K562 (cell line): ENCODE results near the gene XPNPEP1. TPM values are rescaled to one million over a fixed set of nuclear protein-coding genes. Genes with fewer than 3 reads are reported as not detected.

Experiments used
- ATAC-seq: fragments of 200-7000 bp; cut with Tn5 transposase; 3 replicates; pipeline ENCODE4 v1.9.1; 2020; ENCODE audit warnings: moderate library complexity
- BruUV-seq: library from RNA; stranded (reverse); fragments of 400-500 nt; replicated peaks from 2 replicates; lab custom pipeline; 2021; lab: Mats Ljungman, UMichigan
- CTCF ChIA-PET: fragments of 300-600 bp; formaldehyde crosslinking; extraction: SDS; loops from one replicate; lab custom pipeline; 2021; ENCODE audit warnings: low intra/inter-chr PET ratio; lab: Yijun Ruan, JAX
- POLR2A ChIA-PET: fragments of 300-600, 350-650 bp; sonication (Branson Sonifier 250); formaldehyde crosslinking; extraction: SDS; loops from one replicate; lab custom pipeline; 2021; ENCODE audit warnings: antibody characterized with exemption, inconsistent platforms; lab: Yijun Ruan, JAX
- DNase-seq, 4 experiments: peaks; one replicate each; pipeline versions ENCODE4 v3.0.0 to v3.0.0-alpha.2; 2011 to 2018; ENCODE audit warnings: low spot score in 3 of 4, mixed read lengths in 3 of 4; ENCODE audit errors: extremely low read depth in 1 of 4
- FAIRE-seq: peaks from 2 replicates; lab custom pipeline; 2011; peaks lifted over from hg19 to GRCh38; lab: Jason Lieb, UNC
- H2AFZ ChIP-seq: 2 replicates; pipeline ENCODE4 v1.6.0; 2011; ENCODE audit warnings: low read depth, low read length, control low read depth, inconsistent platforms
- H3K27ac ChIP-seq: fragments of 200-600 bp; 3 replicates; pipeline ENCODE4 v1.8.0; 2011; ENCODE audit warnings: low read depth, mild to moderate bottlenecking, control low read depth, inconsistent platforms, low read length, moderate library complexity, mixed read lengths; ENCODE audit errors: extremely low read depth
- H3K27me3 ChIP-seq, 2 experiments: fragments of 300-600 bp in 1 of 2; 2 replicates in 1 of 2; 3 replicates in 1 of 2; pipeline versions ENCODE4 v1.6.0 to v1.8.0; 2011; ENCODE audit warnings: inconsistent platforms in 2 of 2, low read length in 2 of 2, mild to moderate bottlenecking in 1 of 2, mixed read lengths in 1 of 2, moderate library complexity in 1 of 2; ENCODE audit not compliant: control insufficient read depth in 2 of 2, insufficient read depth in 2 of 2
- H3K36me3 ChIP-seq: fragments of 300-600 bp; 3 replicates; pipeline ENCODE4 v1.8.0; 2011; ENCODE audit warnings: mild to moderate bottlenecking, low read length, inconsistent platforms; ENCODE audit not compliant: control insufficient read depth, insufficient read depth
- H3K4me1 ChIP-seq, 2 experiments: fragments of 200-600 bp in 1 of 2; replicated peaks in 1 of 2; 2 replicates in 1 of 2; 3 replicates in 1 of 2; pipeline versions ENCODE4 v1.5.1 to v1.8.0; 2011; ENCODE audit warnings: inconsistent platforms in 2 of 2, low read length in 2 of 2, mild to moderate bottlenecking in 1 of 2, mixed read lengths in 1 of 2, moderate library complexity in 1 of 2; ENCODE audit not compliant: control insufficient read depth in 2 of 2, insufficient read depth in 2 of 2
- H3K4me2 ChIP-seq: 2 replicates; pipeline ENCODE4 v1.6.1; 2011; ENCODE audit warnings: low read length, control low read depth, inconsistent platforms, mixed read lengths; ENCODE audit not compliant: insufficient read depth
- H3K4me3 ChIP-seq: fragments of 200-600 bp; sonication (generic), shearing (Covaris generic); 2 replicates; pipeline ENCODE4 v1.5.1; 2016; ENCODE audit warnings: control low read depth, inconsistent platforms
- H3K79me2 ChIP-seq: fragments of 200-600 bp; 3 replicates; pipeline ENCODE4 v1.8.0; 2011; ENCODE audit warnings: low read length, inconsistent platforms; ENCODE audit not compliant: control insufficient read depth, insufficient read depth
- H3K9ac ChIP-seq, 2 experiments: 2 replicates each; pipeline versions ENCODE4 v1.6.0 to v1.6.1; 2011; ENCODE audit warnings: low read depth in 2 of 2, low read length in 2 of 2, control low read depth in 1 of 2, inconsistent platforms in 1 of 2, mild to moderate bottlenecking in 1 of 2, mixed read lengths in 1 of 2; ENCODE audit not compliant: insufficient read depth in 1 of 2
- H3K9me1 ChIP-seq: one replicate; pipeline ENCODE4 v1.6.0; 2011; ENCODE audit warnings: inconsistent platforms, mild to moderate bottlenecking, low read length, moderate library complexity; ENCODE audit not compliant: control insufficient read depth, insufficient read depth
- H3K9me3 ChIP-seq: replicated peaks from 2 replicates; pipeline ENCODE4 v1.5.1; 2011; ENCODE audit warnings: low read depth, low read length, inconsistent platforms; ENCODE audit not compliant: control insufficient read depth, insufficient read depth
- H4K20me1 ChIP-seq: replicated peaks from 2 replicates; pipeline ENCODE4 v1.6.1; 2011; ENCODE audit warnings: low read length, inconsistent platforms, mixed read lengths; ENCODE audit not compliant: control insufficient read depth, insufficient read depth
- CHD7 ChIP-seq: fragments of 200-600 bp; sonication (generic); IDR thresholded peaks from one replicate; pipeline ENCODE4 v1.6.1; 2012; ENCODE audit warnings: mild to moderate bottlenecking, low read depth, low read length, inconsistent platforms
- NCOA1 ChIP-seq: fragments of 450-650 bp; IDR thresholded peaks from 2 replicates; pipeline ENCODE4 v1.6.1; 2016; ENCODE audit warnings: low read depth
- POLR3A ChIP-seq: IDR thresholded peaks from 2 replicates; pipeline ENCODE4 v1.6.1; 2011; ENCODE audit warnings: borderline replicate concordance, mild to moderate bottlenecking, moderate library complexity; ENCODE audit not compliant: insufficient read length, insufficient read depth; ENCODE audit errors: extremely low read depth
- ZNF146 ChIP-seq: IDR thresholded peaks from one replicate; pipeline ENCODE4 v1.6.1; 2018; ENCODE audit warnings: missing compliant biosample characterization; ENCODE audit not compliant: unreplicated experiment
- ZNF695 ChIP-seq: fragments of 450-650 bp; formaldehyde crosslinking; IDR thresholded peaks from 2 replicates; pipeline ENCODE4 v1.4.0; 2020; ENCODE audit warnings: mild to moderate bottlenecking, moderate library complexity
- WGBS: fragments of 100-300 bp; shearing (Covaris generic); methylation state at CpG from one replicate; pipeline ENCODE4 v1.1.6; 2016; ENCODE audit warnings: low coverage, mixed read lengths; ENCODE audit not compliant: insufficient coverage; ENCODE audit errors: missing lambda C conversion rate; 5-methylcytosine and 5-hydroxymethylcytosine counted together
- in situ Hi-C: fragments of 300-500 bp; cut with MboI; formaldehyde crosslinking; loops from 4 replicates; pipeline ENCODE4 v1.15.0; 2018; ENCODE audit warnings: inconsistent platforms, mixed read lengths
- intact Hi-C: fragments of 100-400 bp; cut with micrococcal nuclease; formaldehyde crosslinking; loops from 2 replicates; pipeline ENCODE4 v1.14.2; 2022
- polyA plus RNA-seq, 8 experiments: library from polyadenylated mRNA; depleted of rRNA in 4 of 8; stranded (reverse) in 5 of 8; unstranded in 3 of 8; fragments of >200 nt; fragmentation: Nextera tagmentation in 2 of 8; fragmentation: Illumina TruSeq in 1 of 8; extraction: Ambion mirVana in 2 of 8; extraction: Trizol in 1 of 8; gene quantifications; 2 replicates each; pipeline versions ENCODE4 v1.2.1 to v1.2.3, GENCODE V29; 2011 to 2014; ENCODE audit warnings: inconsistent platforms in 1 of 8, missing spikeins in 1 of 8
- total RNA-seq, 7 experiments: library from RNA; depleted of rRNA in 6 of 7; stranded (reverse); fragments of >200 nt in 6 of 7; fragmentation: Illumina TruSeq in 2 of 7; extraction: Trizol in 2 of 7; gene quantifications; 2 replicates each; pipeline versions ENCODE4 v1.2.1 to v1.2.3, GENCODE V29; 2011 to 2021; ENCODE audit warnings: low replicate concordance in 1 of 7

XPNPEP1 gene
- total and polyA plus RNA-seq, 9 of the 15 experiments (the other 6 are each of a cell fraction or from before 2014, with no cell fraction given) = 24.2 to 93.5 (median 40.1) TPM

GRCh38 chr10:109886037-109886780, 37.1 kb downstream of the XPNPEP1 start:
- H3K9me3 ChIP-seq = no peaks in the 10 kb centered on the region
- H3K4me1 ChIP-seq = peaks cover 3% of the 10 kb centered on the region in 2 experiments; a peak in 3 of 5 replicates
- intact Hi-C loops = no loop called here
- H2AFZ ChIP-seq = no peak overlapping the region
- H3K4me2 ChIP-seq = no peak overlapping the region
- DNase-seq = no peak
- peaks cover 46% of the 10 kb centered on the region; the same call in 2 of the 3 replicates for H3K36me3 ChIP-seq
- H3K27me3 ChIP-seq = no peaks in the 10 kb centered on the region
- no peaks in the 10 kb centered on the region for H3K79me2 ChIP-seq
- no peak overlapping the region for H3K4me3 ChIP-seq
- BruUV-seq = no TSS peak
- H3K9ac ChIP-seq = no peak overlapping the region
- no peak overlapping the region for H3K27ac ChIP-seq
- 89% methylated on average over 6 of the region's 10 CpGs for WGBS
- ChIA-PET POLR2A (no interaction called here), CTCF (no interaction called here)
- H4K20me1 ChIP-seq = no peaks in the 10 kb centered on the region
- no peaks in the 10 kb centered on the region for H3K9me1 ChIP-seq
- in situ Hi-C loops = loop anchor here (10.0 kb wide), 2 partner anchors 249 to 379 kb away; no protein-coding TSS in a partner anchor
- no peak for FAIRE-seq
- no peak for ATAC-seq
- TF ChIP-seq ZNF695 (CRISPR knock-in tag) = no peak
- TF ChIP-seq CHD7 = no peak
- TF ChIP-seq NCOA1 = no peak
- no peak for TF ChIP-seq POLR3A
- TF ChIP-seq ZNF146 (CRISPR knock-in tag) = no peak
